Superior temporal gyrus (tissue), 1 donor: ENCODE data around the gene EFNB2.

Experiments used
- DNase-seq: peaks from one replicate; pipeline ENCODE4 v3.0.0-alpha.2; 2016; ENCODE audit errors: extremely low spot score

EFNB2 gene

GRCh38 chr13:106550570-106551135 lies 15.2 kb upstream of the EFNB2 start:
- no peak for DNase-seq

GRCh38 chr13:106548064-106548696 lies 12.7 kb upstream of the EFNB2 start:
- DNase-seq = no peak

DNA sequence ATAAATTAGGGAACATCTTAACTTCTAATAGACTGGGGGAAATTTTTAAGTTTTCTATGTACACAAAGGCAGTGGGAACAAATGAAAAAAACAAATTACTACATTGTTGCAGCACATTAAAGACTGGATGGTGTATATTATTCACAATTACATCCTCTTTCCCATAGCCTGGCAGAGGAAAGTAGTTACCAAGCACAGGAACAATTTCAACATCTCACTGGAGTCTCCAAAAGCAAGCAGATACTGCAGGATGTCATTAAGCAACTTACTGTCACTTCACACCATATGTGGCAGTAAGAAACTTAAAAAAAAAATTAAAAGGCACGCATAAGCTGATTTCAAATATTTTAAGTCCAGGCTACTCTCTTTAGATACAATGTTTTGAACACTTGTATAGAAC lies 6.4 kb upstream of the EFNB2 start:
- no peak for DNase-seq

DNA sequence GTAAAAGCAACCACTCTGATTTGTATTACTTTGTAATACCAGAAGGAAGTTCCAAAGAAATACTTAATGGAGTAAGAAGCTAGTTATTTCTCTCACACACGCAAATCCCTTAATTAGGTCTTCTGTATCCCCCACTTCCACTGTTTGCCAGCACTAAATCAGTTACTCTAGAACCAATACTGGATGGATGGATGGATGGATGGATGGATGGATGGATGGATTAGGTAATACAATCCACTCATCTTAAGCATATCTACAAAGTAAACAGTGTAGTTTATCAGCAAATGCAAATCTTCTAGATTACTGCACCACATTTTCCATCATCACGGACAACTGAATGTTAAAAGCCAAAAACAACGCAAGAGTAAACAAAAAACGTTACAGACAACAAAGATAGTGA lies 5.2 kb upstream of the EFNB2 start:
- DNase-seq = no peak

GRCh38 chr13:106537521-106537920 lies 2.1 kb upstream of the EFNB2 start:
- DNase-seq = peak; percentile 22

DNA sequence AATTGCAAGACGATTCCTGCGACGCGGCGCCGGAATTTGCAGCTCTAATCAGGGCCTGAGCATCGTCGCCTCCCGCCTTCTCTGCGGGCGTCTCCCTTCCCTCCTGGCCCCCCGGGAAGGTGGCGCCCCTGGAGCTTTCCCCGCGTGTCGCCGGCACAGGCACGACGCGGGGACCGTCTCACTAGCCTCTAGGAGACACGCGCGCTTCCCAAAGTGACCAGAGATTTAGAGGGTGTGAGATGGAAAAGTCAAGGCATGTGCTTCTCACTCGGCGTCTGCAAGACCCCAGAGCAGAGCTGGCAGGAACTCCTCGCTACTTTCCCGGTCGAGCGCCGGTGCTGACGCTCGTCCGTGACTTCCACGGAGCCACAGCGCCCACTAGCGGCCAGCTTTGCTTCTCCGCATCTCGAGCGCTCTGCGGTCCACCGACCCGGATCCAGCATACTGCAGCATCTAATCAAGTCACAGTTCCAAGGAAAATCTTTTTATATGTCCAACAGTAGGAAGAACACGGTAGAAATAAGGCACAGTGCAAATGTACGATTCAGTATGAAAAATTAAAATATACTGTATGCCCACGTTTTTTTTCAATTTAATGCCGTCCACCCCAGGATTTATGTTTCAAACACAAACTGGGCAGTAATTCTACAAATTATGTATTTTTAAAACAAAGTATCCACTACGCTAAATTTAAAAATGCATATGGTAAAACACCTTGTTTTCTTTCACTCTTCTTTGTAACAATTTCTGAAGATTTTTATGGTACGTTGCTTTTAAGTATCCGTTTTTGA lies 977 bp upstream of the EFNB2 start:
- DNase-seq = peak; percentile 98

- peak; percentile 42 for DNase-seq
These were observed 567 bp downstream of the EFNB2 start for GRCh38 chr13:106534639-106535551.

GRCh38 chr13:106533943-106534638 lies 1.4 kb downstream of the EFNB2 start:
- DNase-seq = no peak

GRCh38 chr13:106533101-106533942 lies 2.1 kb downstream of the EFNB2 start:
- peak; percentile 86 for DNase-seq

DNA sequence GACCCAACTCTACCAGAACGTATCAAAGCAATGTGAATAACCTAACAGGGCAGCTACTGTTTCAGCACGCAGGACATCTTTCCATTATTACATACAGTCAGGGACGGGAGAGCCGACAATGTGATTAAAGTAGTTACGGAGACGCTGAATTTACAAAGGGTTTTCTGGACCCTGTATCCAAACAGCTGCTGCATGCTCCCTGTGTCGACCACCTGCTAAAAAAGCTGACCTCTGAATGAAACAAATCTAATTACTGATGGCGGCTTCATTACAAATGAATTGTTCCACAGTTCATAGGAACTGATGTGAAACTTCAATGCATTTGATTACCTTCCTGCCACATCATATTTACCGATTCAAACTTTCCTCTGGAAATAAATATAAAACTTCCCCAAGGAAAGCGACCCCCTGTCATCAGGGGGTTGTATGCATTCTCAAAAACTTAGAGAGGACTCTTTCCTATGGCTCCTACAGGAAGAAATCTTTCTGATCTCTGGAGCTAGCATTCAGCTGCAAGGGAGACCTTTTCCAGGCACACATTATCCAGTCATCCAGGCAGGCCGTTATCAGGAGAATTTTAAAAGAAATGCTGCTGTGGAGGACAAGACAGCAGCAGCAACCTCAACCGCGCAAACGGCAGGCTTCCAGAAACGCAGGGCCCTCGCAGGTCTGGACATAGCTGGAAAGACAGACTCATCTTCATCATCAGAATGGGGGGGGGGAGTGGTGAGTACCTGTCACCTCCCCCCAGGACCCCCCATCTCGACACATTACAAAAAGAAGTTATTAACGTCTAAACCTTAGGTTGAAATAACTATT lies 3.1 kb downstream of the EFNB2 start:
- DNase-seq = peak; percentile 69

DNA sequence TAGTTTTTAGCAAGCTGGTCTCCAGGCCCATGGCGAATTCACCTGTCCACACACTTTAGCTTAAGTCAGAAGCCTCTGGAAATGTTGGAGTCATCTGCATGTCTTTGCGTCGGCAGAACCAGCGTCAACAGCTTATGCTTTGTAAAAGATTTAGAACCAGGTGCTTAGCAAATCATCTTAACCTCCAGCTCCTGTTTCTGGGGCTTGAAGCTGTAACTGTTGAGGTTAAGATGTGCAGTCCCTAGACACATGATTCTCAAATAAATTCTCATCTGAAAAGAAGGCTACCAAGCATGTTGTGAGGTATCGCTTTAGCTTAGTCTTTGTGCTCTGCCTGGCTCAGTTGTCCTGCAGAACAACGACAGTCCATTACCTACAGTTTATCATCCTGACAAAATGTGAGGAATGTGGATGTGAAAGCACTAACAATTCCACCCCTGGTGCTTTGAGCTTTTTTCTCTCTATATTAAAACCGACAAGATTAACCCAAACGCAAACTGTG lies 4.4 kb downstream of the EFNB2 start:
- peak; percentile 70 for DNase-seq

GRCh38 chr13:106530171-106530851 lies 5.2 kb downstream of the EFNB2 start:
- DNase-seq = no peak

GRCh38 chr13:106529415-106530170 lies 5.9 kb downstream of the EFNB2 start:
- DNase-seq = peak; percentile 55

GRCh38 chr13:106528718-106529414 lies 6.6 kb downstream of the EFNB2 start:
- peak; percentile 20 for DNase-seq

DNA sequence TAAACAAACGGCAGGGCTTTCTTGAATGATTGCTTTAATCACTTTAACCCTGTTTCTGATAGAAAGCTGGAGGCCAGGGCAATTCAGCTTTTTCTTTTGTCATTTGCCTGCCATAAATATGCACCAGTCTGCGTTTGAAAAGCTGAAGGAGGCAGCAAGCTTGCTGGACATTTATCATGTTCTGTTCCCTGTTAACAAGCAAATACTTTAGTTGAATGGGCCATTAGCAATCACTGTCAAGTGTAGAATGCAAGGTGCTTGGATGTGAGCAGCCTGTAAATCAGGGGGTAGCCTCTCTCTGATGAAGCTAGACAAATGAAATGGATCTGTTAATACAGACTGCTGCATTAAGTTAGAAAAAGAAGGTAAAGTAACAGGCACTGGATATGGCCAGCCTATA lies 7.6 kb downstream of the EFNB2 start:
- DNase-seq = peak; percentile 22

DNA sequence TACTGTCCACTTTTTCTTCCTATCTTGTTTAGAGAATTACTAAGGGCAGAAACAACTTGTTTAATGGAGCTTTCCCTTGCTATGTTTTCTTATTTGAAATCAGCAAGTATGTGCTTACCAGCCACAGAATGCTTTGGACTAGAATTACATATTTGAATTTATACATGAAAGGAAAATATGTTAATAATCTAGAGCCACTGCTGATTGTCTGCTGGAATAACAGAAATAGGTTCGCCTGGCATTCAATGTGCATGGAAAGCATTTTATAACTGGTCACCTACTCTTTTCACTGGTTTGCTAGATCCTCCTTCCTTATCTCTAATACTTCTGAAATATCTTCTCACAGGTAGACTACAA lies 8.0 kb downstream of the EFNB2 start:
- DNase-seq = no peak

- no peak for DNase-seq
These were observed 8.6 kb downstream of the EFNB2 start for GRCh38 chr13:106526738-106527444.
